PC-3 (cell line): ENCODE measurements around the gene MARK2.

Experiments
- CTCF ChIP-seq: fragments of 300-600 bp; sonication (generic); conservative IDR thresholded peaks from 2 replicates; pipeline ENCODE4 v1.5.1; 2017; ENCODE audit warnings: antibody characterized with exemption, low read depth, mild to moderate bottlenecking, low read length
- EZH2 ChIP-seq: fragments of 300-600 bp; sonication (generic); IDR thresholded peaks from one replicate; pipeline ENCODE4 v1.6.1; 2017; ENCODE audit warnings: antibody characterized with exemption, mild to moderate bottlenecking, low read length; ENCODE audit not compliant: unreplicated experiment

DNA sequence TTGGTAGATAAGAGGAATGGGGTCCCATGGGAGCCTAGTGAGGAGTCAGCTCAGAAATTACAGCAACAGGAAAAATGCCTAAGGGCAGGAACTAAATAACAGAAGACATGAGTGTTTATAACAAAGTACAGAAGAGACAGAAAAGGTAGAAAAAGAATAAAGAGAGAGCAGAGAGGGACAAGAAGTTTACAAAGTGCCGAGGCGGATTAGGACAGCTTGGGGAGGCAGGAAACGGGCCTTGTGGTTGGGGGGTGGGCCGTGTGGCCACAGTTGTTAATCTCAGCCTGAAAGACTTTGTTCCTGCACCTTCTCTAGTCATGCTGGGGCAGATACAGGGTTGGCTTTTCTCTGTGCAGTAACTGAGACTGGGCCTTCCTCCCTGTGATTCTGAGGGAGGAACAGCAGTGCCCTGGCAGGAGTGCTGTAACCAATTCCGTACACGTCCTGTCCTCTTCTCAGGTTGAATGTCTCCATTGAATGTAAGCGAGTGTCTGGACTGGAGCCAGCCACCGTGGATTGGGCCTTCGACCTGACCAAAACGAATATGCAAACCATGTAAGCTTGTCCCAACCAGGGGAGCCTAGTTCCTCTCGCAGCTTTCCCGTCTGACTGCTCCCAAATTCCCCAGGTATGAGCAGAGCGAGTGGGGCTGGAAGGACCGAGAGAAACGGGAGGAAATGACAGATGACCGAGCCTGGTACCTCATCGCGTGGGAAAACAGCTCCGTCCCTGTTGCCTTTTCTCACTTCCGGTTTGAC, 113.0 kb downstream of the MARK2 start:
- no peak for TF ChIP-seq CTCF
- TF ChIP-seq EZH2: no peak
